Hepatocyte (in vitro differentiated cells): ENCODE measurements around the gene SMPDL3B. TPM values are rescaled to one million over a fixed set of nuclear protein-coding genes. Genes with fewer than 3 reads are reported as not detected.

Experiments used
- DNase-seq: peaks from one replicate; pipeline ENCODE4 v3.0.0-alpha.2; 2016; ENCODE audit warnings: low spot score
- H2AFZ ChIP-seq: fragments of 200-600 bp; sonication (generic); 2 replicates; pipeline ENCODE4 v1.6.0; 2016; ENCODE audit warnings: antibody characterized with exemption, mild to moderate bottlenecking
- H3K27ac ChIP-seq: fragments of 200-600 bp; sonication (generic); 2 replicates; pipeline ENCODE4 v1.5.1; 2016; ENCODE audit warnings: mild to moderate bottlenecking
- H3K27me3 ChIP-seq: fragments of 200-600 bp; sonication (generic); 2 replicates; pipeline ENCODE4 v1.6.1; 2016
- H3K36me3 ChIP-seq: fragments of 200-600 bp; sonication (generic); replicated peaks from 2 replicates; pipeline ENCODE4 v1.5.1; 2016; ENCODE audit warnings: low read depth; ENCODE audit not compliant: insufficient read depth
- H3K4me1 ChIP-seq: fragments of 200-600 bp; sonication (generic); 2 replicates; pipeline ENCODE4 v1.5.1; 2016; ENCODE audit warnings: mild to moderate bottlenecking, moderate library complexity; ENCODE audit not compliant: insufficient read depth
- H3K4me2 ChIP-seq: fragments of 200-600 bp; sonication (generic); 2 replicates; pipeline ENCODE4 v1.6.0; 2016
- H3K4me3 ChIP-seq: fragments of 200-600 bp; sonication (generic); 2 replicates; pipeline ENCODE4 v1.5.1; 2016; ENCODE audit warnings: mild to moderate bottlenecking
- H3K79me2 ChIP-seq: fragments of 200-600 bp; sonication (generic); 2 replicates; pipeline ENCODE4 v1.6.0; 2017; ENCODE audit warnings: mild to moderate bottlenecking
- H3K9me2 ChIP-seq: fragments of 200-600 bp; sonication (generic); replicated peaks from 2 replicates; pipeline ENCODE4 v1.6.0; 2017; ENCODE audit warnings: mild to moderate bottlenecking; ENCODE audit not compliant: insufficient read depth
- H3K9me3 ChIP-seq: fragments of 200-600 bp; sonication (generic); 2 replicates; pipeline ENCODE4 v1.5.1; 2016; ENCODE audit warnings: low read depth, mild to moderate bottlenecking
- H4K20me1 ChIP-seq: fragments of 200-600 bp; sonication (generic); 2 replicates; pipeline ENCODE4 v1.6.0; 2016; ENCODE audit warnings: mild to moderate bottlenecking; ENCODE audit not compliant: insufficient read depth, poor library complexity, severe bottlenecking
- CTCF ChIP-seq: fragments of 200-600 bp; sonication (generic); IDR thresholded peaks from 2 replicates; pipeline ENCODE4 v1.5.1; 2016; ENCODE audit warnings: antibody characterized with exemption, mild to moderate bottlenecking; ENCODE audit not compliant: poor library complexity
- EZH2 ChIP-seq: fragments of 200-600 bp; sonication (generic); IDR thresholded peaks from 2 replicates; pipeline ENCODE4 v1.6.1; 2016; ENCODE audit warnings: antibody characterized with exemption, mild to moderate bottlenecking, borderline replicate concordance
- EZH2phosphoT487 ChIP-seq: fragments of 200-600 bp; sonication (generic); IDR thresholded peaks from one replicate; pipeline ENCODE4 v1.6.1; 2018; ENCODE audit warnings: antibody characterized with exemption, mild to moderate bottlenecking, low read depth, moderate library complexity; ENCODE audit not compliant: unreplicated experiment, severe bottlenecking
- WGBS: methylation state at CpG from one replicate; pipeline ENCODE4 v1.1.6; 2016; ENCODE audit warnings: low lambda C conversion rate; ENCODE audit errors: missing lambda C conversion rate; 5-methylcytosine and 5-hydroxymethylcytosine counted together
- polyA plus RNA-seq: library from polyadenylated mRNA; unstranded; fragments of >200 nt; fragmentation: Nextera tagmentation; extraction: Ambion mirVana; gene quantifications from 2 replicates; pipeline ENCODE4 v1.2.1, GENCODE V29; 2016
- total RNA-seq: library from RNA; depleted of rRNA; stranded (reverse); fragments of >200 nt; gene quantifications from 2 replicates; pipeline ENCODE4 v1.2.3, GENCODE V29; 2014

The SMPDL3B gene
- total and polyA plus RNA-seq, 2 experiments from 2014 or later: 16.2 to 17.3 TPM

DNA sequence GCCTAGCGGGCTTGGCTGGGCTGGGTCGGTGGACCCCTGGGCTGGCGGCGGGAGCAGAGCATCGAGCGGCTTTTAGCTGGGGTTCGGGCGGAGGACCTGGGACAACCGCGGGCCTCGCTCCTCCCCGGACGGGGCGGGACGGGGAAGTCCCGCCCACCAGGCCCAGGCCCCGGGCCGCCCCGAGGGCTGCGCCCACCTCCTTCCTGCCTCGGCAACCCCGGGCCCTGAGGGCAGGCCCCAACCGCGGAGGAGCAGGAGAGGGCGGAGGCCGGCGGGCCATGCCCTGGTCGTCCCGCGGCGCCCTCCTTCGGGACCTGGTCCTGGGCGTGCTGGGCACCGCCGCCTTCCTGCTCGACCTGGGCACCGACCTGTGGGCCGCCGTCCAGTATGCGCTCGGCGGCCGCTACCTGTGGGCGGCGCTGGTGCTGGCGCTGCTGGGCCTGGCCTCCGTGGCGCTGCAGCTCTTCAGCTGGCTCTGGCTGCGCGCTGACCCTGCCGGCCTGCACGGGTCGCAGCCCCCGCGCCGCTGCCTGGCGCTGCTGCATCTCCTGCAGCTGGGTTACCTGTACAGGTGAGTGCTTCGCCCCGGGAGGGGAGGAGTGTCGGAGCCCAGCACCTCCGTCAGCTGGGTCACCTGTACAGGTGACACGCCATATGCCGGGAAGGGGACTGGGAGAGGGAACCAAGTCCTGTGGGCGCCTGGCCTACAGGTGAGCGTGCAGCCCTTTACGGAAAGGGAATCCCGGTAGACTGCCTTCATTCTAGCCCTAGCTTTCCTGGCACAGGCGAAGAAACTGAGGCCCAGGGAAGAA, 25.2 kb downstream of the SMPDL3B start, which contains the start of gene XKR8:
TSS of gene XKR8 (plus strand) at position 182 of the 812 bp plus-strand sequence. CDS start at position 279, 97 bp downstream.
- Histone ChIP-seq H4K20me1 (peaks cover 2% of the 10 kb centered on the region), H3K79me2 (peaks cover 26% of the 10 kb centered on the region), H3K27ac (peak within 1 kb of the TSS; percentile 94), H3K9me2 (no peaks in the 10 kb centered on the region), H3K4me2 (peak within 1 kb of the TSS; percentile 82), H3K36me3 (no peaks in the 10 kb centered on the region), H3K4me1 (peaks cover 15% of the 10 kb centered on the region), H3K27me3 (no peaks in the 10 kb centered on the region), H3K4me3 (peak within 1 kb of the TSS; percentile 81), H2AFZ (peak within 1 kb of the TSS; percentile 86), H3K9me3 (no peaks in the 10 kb centered on the region)
- no peak for TF ChIP-seq EZH2phosphoT487
- TF ChIP-seq EZH2: no peak
- TF ChIP-seq CTCF: peak; percentile 57
- WGBS: 4% methylated on average over 64 of the region's 68 CpGs
- DNase-seq: peak; percentile 90

DNA sequence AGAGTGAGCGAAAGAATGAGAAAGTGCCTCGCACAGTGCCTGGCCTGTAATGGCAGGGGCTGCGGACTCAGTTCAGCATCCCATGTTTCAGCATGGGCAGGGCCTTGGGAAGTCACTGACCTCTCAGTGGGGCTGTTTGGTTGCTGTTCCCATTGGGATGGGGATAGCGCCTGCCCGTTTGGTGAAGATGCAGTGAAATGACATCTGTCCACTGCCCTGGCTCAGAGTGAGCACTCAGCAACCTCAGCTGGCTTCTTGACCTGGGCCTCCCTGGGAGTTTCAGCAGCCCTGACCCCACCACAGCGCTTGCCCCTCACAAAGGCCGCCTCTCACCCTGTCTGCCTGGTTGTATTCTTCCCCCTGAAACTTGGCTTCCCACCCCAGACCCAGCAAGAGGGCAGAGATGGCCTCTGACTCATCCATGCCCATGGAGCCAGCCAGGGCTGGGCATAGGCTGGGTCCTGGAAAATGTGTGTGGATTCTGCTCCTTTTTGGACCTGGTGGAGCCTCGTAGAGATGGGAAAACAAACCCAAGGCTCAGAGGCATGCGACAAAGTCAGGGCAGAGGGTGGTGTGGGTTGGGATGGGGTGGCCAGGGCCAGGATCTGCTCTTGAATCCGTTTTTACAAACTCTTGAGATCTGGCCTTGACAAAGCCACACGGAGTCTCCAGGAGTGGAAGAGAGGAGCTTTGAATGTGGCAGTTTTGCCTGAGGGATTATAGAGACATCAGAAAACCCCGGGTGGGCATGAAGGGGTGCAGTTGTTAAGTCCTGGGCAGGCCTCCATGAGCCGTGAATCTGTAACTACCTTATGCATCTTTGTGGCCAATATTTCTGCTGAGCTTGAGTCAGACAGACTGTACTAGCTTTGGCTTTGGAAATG, 26.2 kb downstream of the SMPDL3B start:
- whole genome bisulfite sequencing: 75% methylated on average over 13 of the region's 13 CpGs
- Histone ChIP-seq H3K27ac (peak overlapping the region; percentile 94), H3K4me1 (peaks cover 15% of the 10 kb centered on the region), H3K9me3 (no peaks in the 10 kb centered on the region), H4K20me1 (peaks cover 2% of the 10 kb centered on the region), H3K4me2 (peak overlapping the region; percentile 82), H3K27me3 (no peaks in the 10 kb centered on the region), H3K4me3 (peak overlapping the region; percentile 81), H3K36me3 (no peaks in the 10 kb centered on the region), H2AFZ (peak overlapping the region; percentile 86), H3K79me2 (peaks cover 26% of the 10 kb centered on the region), H3K9me2 (no peaks in the 10 kb centered on the region)
- TF ChIP-seq CTCF: no peak
- TF ChIP-seq EZH2phosphoT487: no peak
- TF ChIP-seq EZH2: no peak
- DNase-seq: no peak

DNA sequence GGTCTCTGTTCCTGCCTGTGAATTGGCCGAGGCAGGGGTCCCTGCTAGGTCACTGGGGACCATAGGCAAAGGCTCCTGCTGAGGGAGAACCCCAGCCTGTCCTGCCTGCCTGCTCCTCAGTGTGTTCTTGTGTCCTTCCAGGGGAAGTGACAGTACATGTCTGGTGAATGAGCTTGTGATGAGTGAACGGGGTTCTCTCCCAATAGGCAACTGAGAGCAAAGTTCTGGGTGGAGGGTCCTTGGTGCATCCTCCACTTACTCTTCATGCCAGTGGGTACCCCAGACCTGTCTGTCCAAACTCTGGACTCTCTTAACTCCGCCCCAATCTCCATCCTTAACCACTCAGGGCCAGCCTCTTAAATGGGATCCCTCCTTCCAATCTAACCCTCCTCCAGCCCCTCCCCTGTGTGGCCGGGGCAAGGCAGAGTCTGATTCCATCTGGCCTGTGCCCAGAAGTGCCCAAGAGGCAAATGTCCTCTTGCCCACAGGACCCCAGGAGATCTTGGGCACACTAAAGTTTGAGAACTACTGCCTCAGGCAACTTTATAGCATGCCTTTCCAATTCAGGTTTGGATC, 26.9 kb downstream of the SMPDL3B start:
- TF ChIP-seq EZH2phosphoT487 (no peak), EZH2 (no peak), CTCF (no peak)
- H3K4me3 ChIP-seq: no peak overlapping the region
- no peaks in the 10 kb centered on the region for H3K27me3 ChIP-seq
- H4K20me1 ChIP-seq: peaks cover 2% of the 10 kb centered on the region
- H3K9me3 ChIP-seq: no peaks in the 10 kb centered on the region
- WGBS: 76% methylated on average over 4 of the region's 4 CpGs
- H3K79me2 ChIP-seq: peaks cover 26% of the 10 kb centered on the region
- H2AFZ ChIP-seq: no peak overlapping the region
- H3K4me2 ChIP-seq: peak overlapping the region; percentile 82
- H3K27ac ChIP-seq: no peak overlapping the region
- peaks cover 15% of the 10 kb centered on the region for H3K4me1 ChIP-seq
- DNase-seq: no peak
- H3K36me3 ChIP-seq: no peaks in the 10 kb centered on the region
- no peaks in the 10 kb centered on the region for H3K9me2 ChIP-seq
